Panc1 (cell line): Measurements from ENCODE around the gene CDK14. TPM values are rescaled to one million over a fixed set of nuclear protein-coding genes. Genes with fewer than 3 reads are reported as not detected.
A peak's percentile ranks its signal among the peaks of the same experiment; 100 is the strongest.

Source experiments
- ATAC-seq: fragments of 200-7000 bp; cut with Tn5 transposase; 2 replicates; pipeline ENCODE4 v1.9.1; 2020; ENCODE audit warnings: mild to moderate bottlenecking, moderate library complexity
- Bru-seq: library from RNA; stranded (reverse); fragments of 400-500 nt; gene quantifications from one replicate; lab custom pipeline; 2021; lab: Mats Ljungman, UMichigan
- BruChase-seq, 2 experiments: library from RNA; stranded (reverse); fragments of 400-500 nt; gene quantifications; one replicate each; lab custom pipeline; 2021; lab: Mats Ljungman, UMichigan
- BruUV-seq: library from RNA; stranded (reverse); fragments of 400-500 nt; replicated peaks from 2 replicates; lab custom pipeline; 2021; lab: Mats Ljungman, UMichigan
- CTCF ChIA-PET: fragments of 300-600 bp; sonication (Branson Sonifier 250); formaldehyde crosslinking; loops from one replicate; lab custom pipeline; 2022; ENCODE audit warnings: antibody characterized with exemption; lab: Charles Lee
- POLR2A ChIA-PET: fragments of 300-600 bp; sonication (Branson Sonifier 250); formaldehyde crosslinking; loops from one replicate; lab custom pipeline; 2022; ENCODE audit warnings: antibody characterized with exemption; lab: Charles Lee
- DNase-seq: peaks from one replicate; pipeline ENCODE4 v3.0.0-alpha.2; 2010; ENCODE audit warnings: low read depth, low spot score
- H3K27ac ChIP-seq: 2 replicates; pipeline ENCODE4 v1.5.1; 2011; ENCODE audit warnings: mild to moderate bottlenecking, low read length, inconsistent platforms
- H3K27me3 ChIP-seq: fragments of 200-500 bp; sonication (Bioruptor generic); 2 replicates; pipeline ENCODE4 v1.6.0; 2014; ENCODE audit warnings: low read length, inconsistent platforms; ENCODE audit not compliant: control insufficient read depth, insufficient read depth
- H3K36me3 ChIP-seq: fragments of 200-500 bp; sonication (Bioruptor generic); 2 replicates; pipeline ENCODE4 v1.5.1; 2014; ENCODE audit warnings: inconsistent platforms, mild to moderate bottlenecking, low read length, moderate library complexity; ENCODE audit not compliant: control insufficient read depth, insufficient read depth
- H3K4me1 ChIP-seq: 2 replicates; pipeline ENCODE4 v1.5.1; 2011; ENCODE audit warnings: inconsistent platforms, mild to moderate bottlenecking, low read length, moderate library complexity; ENCODE audit not compliant: control insufficient read depth, insufficient read depth
- H3K4me3 ChIP-seq, 2 experiments: 2 replicates each; pipeline ENCODE4 v1.5.1; 2011 to 2012; ENCODE audit warnings: low read depth in 2 of 2, low read length in 2 of 2, mild to moderate bottlenecking in 2 of 2, inconsistent platforms in 1 of 2, moderate library complexity in 1 of 2
- H3K9me3 ChIP-seq: fragments of 200-500 bp; sonication (Bioruptor generic); 2 replicates; pipeline ENCODE4 v1.5.1; 2014; ENCODE audit warnings: low read depth, mild to moderate bottlenecking, inconsistent platforms, low read length, moderate library complexity; ENCODE audit not compliant: control insufficient read depth, insufficient read depth
- CTCF ChIP-seq: fragments of 450-650 bp; IDR thresholded peaks from 2 replicates; pipeline ENCODE4 v1.5.1; 2017; ENCODE audit warnings: mild to moderate bottlenecking
- POLR2AphosphoS5 ChIP-seq: IDR thresholded peaks from 2 replicates; pipeline ENCODE4 v1.6.1; 2012; ENCODE audit warnings: mild to moderate bottlenecking, low read depth, low read length, moderate library complexity
- REST ChIP-seq, 2 experiments: IDR thresholded peaks; 2 replicates each; pipeline ENCODE4 v1.6.1; 2011 to 2012; ENCODE audit warnings: low read depth in 2 of 2, control low read depth in 1 of 2, low read length in 1 of 2, mild to moderate bottlenecking in 1 of 2, moderate library complexity in 1 of 2; ENCODE audit not compliant: insufficient read depth in 1 of 2
- SIN3A ChIP-seq: IDR thresholded peaks from 2 replicates; pipeline ENCODE4 v1.6.1; 2012; ENCODE audit warnings: low read depth, mild to moderate bottlenecking, low read length, moderate library complexity, borderline replicate concordance; ENCODE audit not compliant: insufficient read depth
- TCF7L2 ChIP-seq: IDR thresholded peaks from 2 replicates; pipeline ENCODE4 v1.6.1; 2011; ENCODE audit warnings: mild to moderate bottlenecking, low read depth, low read length, inconsistent platforms
- in situ Hi-C: cut with HindIII; loops from 2 replicates; pipeline ENCODE4 v1.10.0; 2016; ENCODE audit warnings: low sequenced_read_pairs, low pct_unique_long_range_greater_than_20kb
- intact Hi-C: fragments of 100-400 bp; cut with micrococcal nuclease; formaldehyde crosslinking; loops from one replicate; pipeline ENCODE4 v1.10.0; 2022; ENCODE audit not compliant: unreplicated experiment
- long read RNA-seq: library from polyadenylated mRNA; unstranded; transcript quantifications from one replicate; pipeline ENCODE4 v2.0.0, GENCODE V29; 2021; ENCODE audit not compliant: unreplicated experiment
- polyA plus RNA-seq: library from polyadenylated mRNA; unstranded; fragments of >200 nt; gene quantifications from one replicate; pipeline ENCODE4 v1.2.1, GENCODE V29; 2012; ENCODE audit warnings: missing spikeins; ENCODE audit not compliant: insufficient read length
- total RNA-seq: library from RNA; stranded (reverse); gene quantifications from one replicate; pipeline ENCODE4 v1.2.1, GENCODE V29; 2021; ENCODE audit not compliant: unreplicated experiment

The CDK14 gene
- total RNA-seq (3.0 TPM), Bru-seq, nascent RNA (percentile 39 among the genes with signal in this experiment), BruChase-seq, experiment 1, labeled RNA remaining after a 2-hour chase (percentile 31 among the genes with signal in this experiment), BruChase-seq, experiment 2, labeled RNA remaining after a 6-hour chase (percentile 29 among the genes with signal in this experiment)
- 0.84 TPM for polyA plus RNA-seq
- long read RNA-seq, partial matches to known transcripts, result 1 of 2 reads
- long read RNA-seq, other reads (novel, unspliced or antisense), result 1 of 2 reads

- Histone ChIP-seq H3K4me3 (peak within 1 kb of the TSS; percentile 53 to 55), H3K36me3 (no peaks in the 10 kb centered on the region), H3K9me3 (no peaks in the 10 kb centered on the region), H3K4me1 (peaks cover 6% of the 10 kb centered on the region), H3K27me3 (peaks cover 14% of the 10 kb centered on the region), H3K27ac (no peak within 1 kb of the TSS)
- in situ Hi-C loops (no loop called here), intact Hi-C loops (no loop called here)
- ChIA-PET POLR2A (no interaction called here), CTCF (no interaction called here)
- TF ChIP-seq SIN3A, result no peak
- peak; percentile 84 for TF ChIP-seq CTCF
- peak; percentile 93 for ATAC-seq
- no TSS peak for BruUV-seq
- DNase-seq, result no peak
Measured at GRCh38 chr7:90595801-90596670, at the start of gene CDK14. Gene CDK14 (plus strand): TSS chr7:90596321. CDS start chr7:90596628, 307 bp downstream.

GRCh38 chr7:90551036-90551435, 45.1 kb upstream of the CDK14 start:
- H3K9me3 ChIP-seq, result no peaks in the 10 kb centered on the region
- intact Hi-C loops (loop anchor here (10.0 kb wide), 1 partner anchor 484 kb away; no protein-coding TSS in a partner anchor), in situ Hi-C loops (no loop called here)

More at GRCh38 chr7:90551036-90551435, 45.1 kb upstream of the CDK14 start:
- H3K27me3 ChIP-seq, result no peaks in the 10 kb centered on the region
- no peaks in the 10 kb centered on the region for H3K36me3 ChIP-seq
- no peaks in the 10 kb centered on the region for H3K4me1 ChIP-seq
- BruUV-seq, result no TSS peak
- TF ChIP-seq POLR2AphosphoS5 (no peak), CTCF (no peak), SIN3A (no peak), TCF7L2 (no peak), REST (IDR thresholded peaks at IDR 0.05; ENCODE audit: insufficient read depth in 1 of 2, low read depth in 2 of 2, low read length in 1 of 2) (no peak)
- H3K4me3 ChIP-seq, result no peak overlapping the region
- CTCF ChIA-PET, result no interaction called here
- POLR2A ChIA-PET, result no interaction called here
- H3K27ac ChIP-seq, result no peak overlapping the region
- ATAC-seq (no peak), DNase-seq (no peak)
